OCI-LY7 (cell line): ENCODE data around the gene HLCS. TPM values are rescaled to one million over a fixed set of nuclear protein-coding genes. Genes with fewer than 3 reads are reported as not detected.

Source experiments
- BruUV-seq: library from RNA; stranded (reverse); fragments of 400-500 nt; replicated peaks from 2 replicates; lab custom pipeline; 2021; lab: Mats Ljungman, UMichigan
- CTCF ChIA-PET: fragments of 300-600 bp; sonication (Branson Sonifier 250); formaldehyde crosslinking; loops from one replicate; lab custom pipeline; 2022; ENCODE audit warnings: antibody characterized with exemption; ENCODE audit not compliant: unreplicated experiment; lab: Charles Lee
- POLR2A ChIA-PET: fragments of 300-600 bp; sonication (Branson Sonifier 250); formaldehyde crosslinking; loops from one replicate; lab custom pipeline; 2022; ENCODE audit warnings: antibody characterized with exemption; lab: Charles Lee
- DNase-seq: peaks from one replicate; pipeline ENCODE4 v3.0.0-alpha.2; 2015; ENCODE audit warnings: low spot score
- H2AFZ ChIP-seq: fragments of 200-600 bp; sonication (generic), shearing (Covaris generic); 2 replicates; pipeline ENCODE4 v1.6.1; 2014; ENCODE audit warnings: mild to moderate bottlenecking, antibody characterized with exemption, low read length, moderate library complexity
- H3K27ac ChIP-seq: fragments of 200-600 bp; sonication (generic); 2 replicates; pipeline ENCODE4 v1.5.1; 2014; ENCODE audit warnings: mixed run types, low read depth, mild to moderate bottlenecking, moderate library complexity, low read length, inconsistent platforms; ENCODE audit not compliant: poor library complexity, severe bottlenecking
- H3K36me3 ChIP-seq: fragments of 200-600 bp; sonication (generic); 2 replicates; pipeline ENCODE4 v1.6.1; 2014; ENCODE audit warnings: mild to moderate bottlenecking, antibody characterized with exemption, low read length, moderate library complexity, mixed read lengths; ENCODE audit not compliant: insufficient read depth
- H3K4me1 ChIP-seq: fragments of 200-600 bp; sonication (generic); 2 replicates; pipeline ENCODE4 v1.5.1; 2014; ENCODE audit warnings: mild to moderate bottlenecking, low read length; ENCODE audit not compliant: insufficient read depth, poor library complexity, severe bottlenecking
- H3K4me2 ChIP-seq: fragments of 200-600 bp; sonication (generic); 2 replicates; pipeline ENCODE4 v1.6.1; 2014; ENCODE audit warnings: mild to moderate bottlenecking, low read length
- H3K4me3 ChIP-seq: fragments of 200-600 bp; sonication (generic); 2 replicates; pipeline ENCODE4 v1.5.1; 2014; ENCODE audit warnings: mild to moderate bottlenecking, low read depth, low read length; ENCODE audit not compliant: poor library complexity, severe bottlenecking
- H3K79me2 ChIP-seq: fragments of 200-600 bp; sonication (generic); 2 replicates; pipeline ENCODE4 v1.6.1; 2016; ENCODE audit warnings: low read depth, mild to moderate bottlenecking, low read length, moderate library complexity, mixed read lengths; ENCODE audit not compliant: insufficient read depth
- H3K9me2 ChIP-seq: fragments of 200-600 bp; sonication (generic); 2 replicates; pipeline ENCODE4 v1.6.1; 2016; ENCODE audit warnings: mild to moderate bottlenecking, low read length, mixed read lengths; ENCODE audit not compliant: insufficient read depth
- H3K9me3 ChIP-seq: fragments of 200-600 bp; sonication (generic); 2 replicates; pipeline ENCODE4 v1.6.1; 2014; ENCODE audit warnings: mild to moderate bottlenecking, mixed run types, low read length, mixed read lengths
- H4K20me1 ChIP-seq: fragments of 200-600 bp; sonication (generic); 2 replicates; pipeline ENCODE4 v1.6.1; 2014; ENCODE audit warnings: mild to moderate bottlenecking, antibody characterized with exemption, low read length, moderate library complexity, mixed read lengths; ENCODE audit not compliant: insufficient read depth
- CTCF ChIP-seq: fragments of 200-600 bp; sonication (generic); conservative IDR thresholded peaks from 2 replicates; pipeline ENCODE4 v1.5.1; 2014; ENCODE audit warnings: mild to moderate bottlenecking, antibody characterized with exemption, low read length, moderate library complexity, mixed read lengths
- EZH2phosphoT487 ChIP-seq: fragments of 200-600 bp; sonication (generic); IDR thresholded peaks from 2 replicates; pipeline ENCODE4 v1.6.1; 2018; ENCODE audit warnings: low read depth, borderline replicate concordance, mild to moderate bottlenecking, mixed run types, antibody characterized with exemption, low read length, moderate library complexity, mixed read lengths
- intact Hi-C: fragments of 100-400 bp; cut with micrococcal nuclease; formaldehyde crosslinking; loops from one replicate; pipeline ENCODE4 v1.10.0; 2022; ENCODE audit not compliant: unreplicated experiment
- total RNA-seq, 2 experiments: library from RNA; depleted of rRNA in 1 of 2; stranded (reverse); fragments of >200 nt in 1 of 2; shearing (Covaris generic) in 1 of 2; gene quantifications; 2 replicates each; pipeline ENCODE4 v1.2.3, GENCODE V29; 2014 to 2022

Gene HLCS
- total RNA-seq, 2 experiments from 2014 or later, result 12.0 to 20.9 TPM

- no peak for TF ChIP-seq EZH2phosphoT487
- no peak for TF ChIP-seq CTCF
- no peak for DNase-seq
- H3K9me2 ChIP-seq, result no peaks in the 10 kb centered on the region
- no peak overlapping the region for H3K27ac ChIP-seq
- intact Hi-C loops, result no loop called here
- H4K20me1 ChIP-seq, result no peaks in the 10 kb centered on the region
- no peaks in the 10 kb centered on the region for H3K4me1 ChIP-seq
- H2AFZ ChIP-seq, result no peak overlapping the region
- H3K4me3 ChIP-seq, result no peak overlapping the region
- POLR2A ChIA-PET, result no interaction called here
- CTCF ChIA-PET, result no interaction called here
- H3K79me2 ChIP-seq, result no peaks in the 10 kb centered on the region
- no peaks in the 10 kb centered on the region for H3K9me3 ChIP-seq
- BruUV-seq, result no TSS peak
- no peak overlapping the region for H3K4me2 ChIP-seq
- H3K36me3 ChIP-seq, result no peaks in the 10 kb centered on the region
Measured at GRCh38 chr21:36704281-36704957, 262.1 kb downstream of the HLCS start.

GRCh38 chr21:36703626-36704280 is 262.7 kb downstream of the HLCS start:
- Histone ChIP-seq H3K4me2 (no peak overlapping the region), H3K4me3 (no peak overlapping the region), H3K4me1 (no peaks in the 10 kb centered on the region), H3K27ac (no peak overlapping the region), H3K79me2 (no peaks in the 10 kb centered on the region), H3K9me2 (no peaks in the 10 kb centered on the region), H4K20me1 (no peaks in the 10 kb centered on the region), H3K36me3 (no peaks in the 10 kb centered on the region), H3K9me3 (no peaks in the 10 kb centered on the region), H2AFZ (no peak overlapping the region)
- BruUV-seq, result no TSS peak
- ChIA-PET CTCF (no interaction called here), POLR2A (no interaction called here)
- TF ChIP-seq CTCF (no peak), EZH2phosphoT487 (no peak)
- DNase-seq, result no peak
- intact Hi-C loops, result no loop called here

GRCh38 chr21:36703123-36703522 is 263.3 kb downstream of the HLCS start:
- Histone ChIP-seq H3K79me2 (no peaks in the 10 kb centered on the region), H3K4me2 (no peak overlapping the region), H2AFZ (no peak overlapping the region), H3K4me1 (no peaks in the 10 kb centered on the region), H3K9me3 (no peaks in the 10 kb centered on the region), H3K27ac (no peak overlapping the region), H3K36me3 (no peaks in the 10 kb centered on the region), H3K9me2 (no peaks in the 10 kb centered on the region), H4K20me1 (no peaks in the 10 kb centered on the region), H3K4me3 (no peak overlapping the region)
- intact Hi-C loops, result no loop called here
- BruUV-seq, result no TSS peak
- DNase-seq, result no peak
- CTCF ChIA-PET, result no interaction called here
- TF ChIP-seq CTCF, result no peak
- TF ChIP-seq EZH2phosphoT487, result no peak
- POLR2A ChIA-PET, result no interaction called here
